H1 (cell line): Measurements from ENCODE around the gene AP3B2. TPM values are rescaled to one million over a fixed set of nuclear protein-coding genes. Genes with fewer than 3 reads are reported as not detected.

Source experiments
- CTCF ChIA-PET: fragments of 300-600 bp; sonication (Branson Sonifier 250); formaldehyde crosslinking; loops from one replicate; lab custom pipeline; 2021; ENCODE audit not compliant: partially characterized antibody; lab: Charles Lee
- POLR2A ChIA-PET: fragments of 300-600 bp; sonication (Branson Sonifier 250); formaldehyde crosslinking; loops from one replicate; lab custom pipeline; 2021; ENCODE audit warnings: inconsistent platforms; ENCODE audit not compliant: partially characterized antibody; lab: Charles Lee
- DNase-seq, 2 experiments: peaks; one replicate each; pipeline versions ENCODE4 v3.0.0 to v3.0.0-alpha.2; 2010 to 2022; ENCODE audit warnings: low spot score in 2 of 2, low read depth in 1 of 2, mixed read lengths in 1 of 2
- FAIRE-seq: peaks from 2 replicates; lab custom pipeline; 2011; peaks lifted over from hg19 to GRCh38; lab: Jason Lieb, UNC
- H2AFZ ChIP-seq: 2 replicates; pipeline ENCODE4 v1.8.1; 2012; ENCODE audit warnings: low read length, inconsistent platforms
- H2AK5ac ChIP-seq: 2 replicates; pipeline ENCODE4 v1.6.1; 2013; ENCODE audit warnings: low read depth, low read length
- H2BK120ac ChIP-seq: replicated peaks from 2 replicates; pipeline ENCODE3; 2013; ENCODE audit warnings: low read depth, low read length, inconsistent platforms
- H2BK12ac ChIP-seq: 2 replicates; pipeline ENCODE4 v1.6.1; 2013; ENCODE audit warnings: low read depth, low read length
- H2BK15ac ChIP-seq: 2 replicates; pipeline ENCODE4 v1.6.1; 2013; ENCODE audit warnings: low read length
- H2BK20ac ChIP-seq: 2 replicates; pipeline ENCODE4 v1.6.1; 2013; ENCODE audit warnings: low read length
- H2BK5ac ChIP-seq: 2 replicates; pipeline ENCODE4 v1.6.1; 2013; ENCODE audit warnings: low read depth, low read length
- H3K14ac ChIP-seq: 2 replicates; pipeline ENCODE4 v1.6.1; 2013; ENCODE audit warnings: inconsistent platforms; ENCODE audit not compliant: insufficient read length
- H3K18ac ChIP-seq: 2 replicates; pipeline ENCODE4 v1.6.1; 2013; ENCODE audit warnings: low read length; ENCODE audit errors: extremely low read depth
- H3K23ac ChIP-seq: 2 replicates; pipeline ENCODE4 v1.6.1; 2013; ENCODE audit warnings: inconsistent platforms; ENCODE audit not compliant: insufficient read length
- H3K23me2 ChIP-seq: 2 replicates; pipeline ENCODE4 v1.6.1; 2013; ENCODE audit warnings: low read depth, low read length
- H3K27ac ChIP-seq: 2 replicates; pipeline ENCODE4 v1.6.1; 2011; ENCODE audit warnings: low read depth, low read length, inconsistent platforms
- H3K27me3 ChIP-seq, 4 experiments: replicated peaks in 1 of 4; 1 replicate in 1 of 4; 2 replicates in 3 of 4; pipeline versions ENCODE4 v1.6.1 to v1.8.1; 2011 to 2013; ENCODE audit warnings: low read length in 3 of 4, mild to moderate bottlenecking in 3 of 4, inconsistent platforms in 2 of 4, mixed read lengths in 2 of 4, moderate library complexity in 1 of 4; ENCODE audit not compliant: control insufficient read depth in 3 of 4, insufficient read depth in 3 of 4; ENCODE audit errors: extremely low read depth in 1 of 4
- H3K36me3 ChIP-seq, 4 experiments: 2 replicates each; pipeline versions ENCODE4 v1.6.1 to v1.8.1; 2011 to 2013; ENCODE audit warnings: mild to moderate bottlenecking in 4 of 4, low read length in 3 of 4, moderate library complexity in 2 of 4, control low read depth in 1 of 4, inconsistent platforms in 1 of 4; ENCODE audit not compliant: insufficient read depth in 4 of 4, control insufficient read depth in 2 of 4
- H3K4ac ChIP-seq: replicated peaks from 2 replicates; pipeline ENCODE3; 2013; ENCODE audit warnings: low read length, low read depth, mixed read lengths, inconsistent platforms; ENCODE audit not compliant: insufficient read length
- H3K4me1 ChIP-seq, 4 experiments: replicated peaks in 1 of 4; 1 replicate in 1 of 4; 2 replicates in 3 of 4; pipeline versions ENCODE4 v1.6.1 to v1.8.1; 2011 to 2013; ENCODE audit warnings: low read length in 3 of 4, inconsistent platforms in 2 of 4, mixed read lengths in 1 of 4; ENCODE audit not compliant: insufficient read depth in 4 of 4, control insufficient read depth in 3 of 4
- H3K4me2 ChIP-seq, 2 experiments: 2 replicates each; pipeline versions ENCODE4 v1.6.1 to v1.8.1; 2011 to 2013; ENCODE audit warnings: low read depth in 2 of 2, low read length in 2 of 2, control low read depth in 1 of 2, inconsistent platforms in 1 of 2, mild to moderate bottlenecking in 1 of 2; ENCODE audit not compliant: insufficient read depth in 1 of 2
- H3K4me3 ChIP-seq, 4 experiments: fragments of 200-600, 300-600 bp in 1 of 4; sonication (generic), shearing (Covaris generic), sonication (Bioruptor Twin) in 1 of 4; 2 replicates each; pipeline versions ENCODE4 v1.5.1 to v1.8.1; 2011 to 2016; ENCODE audit warnings: low read length in 4 of 4, low read depth in 3 of 4, control low read depth in 2 of 4, inconsistent platforms in 2 of 4, mild to moderate bottlenecking in 2 of 4, mixed read lengths in 1 of 4, moderate library complexity in 1 of 4; ENCODE audit not compliant: insufficient read depth in 2 of 4; ENCODE audit errors: extremely low read depth in 1 of 4
- H3K56ac ChIP-seq: replicated peaks from 2 replicates; pipeline ENCODE3; 2013; ENCODE audit warnings: low read depth, mild to moderate bottlenecking, mixed read lengths, low read length, inconsistent platforms; ENCODE audit not compliant: insufficient read length
- H3K79me1 ChIP-seq: 2 replicates; pipeline ENCODE4 v1.6.1; 2013; ENCODE audit warnings: low read depth, low read length, control low read depth
- H3K79me2 ChIP-seq, 2 experiments: 2 replicates each; pipeline versions ENCODE4 v1.6.1 to v1.8.1; 2012 to 2013; ENCODE audit warnings: low read length in 2 of 2, mild to moderate bottlenecking in 2 of 2, inconsistent platforms in 1 of 2; ENCODE audit not compliant: insufficient read depth in 2 of 2, control insufficient read depth in 1 of 2
- H3K9ac ChIP-seq, 4 experiments: replicated peaks in 1 of 4; 1 replicate in 1 of 4; 2 replicates in 3 of 4; pipeline versions ENCODE4 v1.6.1 to v1.8.1; 2011 to 2013; ENCODE audit warnings: low read depth in 3 of 4, low read length in 3 of 4, control low read depth in 2 of 4, mild to moderate bottlenecking in 2 of 4, moderate library complexity in 2 of 4, inconsistent platforms in 1 of 4; ENCODE audit errors: extremely low read depth in 1 of 4
- H3K9me3 ChIP-seq, 2 experiments: 2 replicates each; pipeline versions ENCODE4 v1.6.1 to v1.8.1; 2012 to 2013; ENCODE audit warnings: mild to moderate bottlenecking in 2 of 2, moderate library complexity in 2 of 2, control low read depth in 1 of 2, inconsistent platforms in 1 of 2, low read depth in 1 of 2, low read length in 1 of 2, mixed read lengths in 1 of 2; ENCODE audit not compliant: insufficient read depth in 2 of 2
- H4K20me1 ChIP-seq, 2 experiments: replicated peaks in 1 of 2; 2 replicates each; pipeline versions ENCODE3 to v1.8.1; 2011 to 2013; ENCODE audit warnings: inconsistent platforms in 2 of 2, low read length in 2 of 2, mild to moderate bottlenecking in 1 of 2; ENCODE audit not compliant: insufficient read depth in 2 of 2, control insufficient read depth in 1 of 2
- H4K5ac ChIP-seq: 2 replicates; pipeline ENCODE4 v1.6.1; 2013; ENCODE audit warnings: low read length, low read depth, mixed read lengths, inconsistent platforms; ENCODE audit not compliant: insufficient read length
- H4K8ac ChIP-seq: 2 replicates; pipeline ENCODE4 v1.8.0; 2013; ENCODE audit warnings: mild to moderate bottlenecking, moderate library complexity, low read length, inconsistent platforms; ENCODE audit not compliant: insufficient read depth; ENCODE audit errors: extremely low read depth
- H4K91ac ChIP-seq: replicated peaks from 2 replicates; pipeline ENCODE3; 2013; ENCODE audit warnings: low read length, mixed read lengths, inconsistent platforms; ENCODE audit not compliant: insufficient read length
- CEBPB ChIP-seq: IDR thresholded peaks from 2 replicates; pipeline ENCODE4 v1.6.1; 2012; ENCODE audit warnings: low read depth, low read length
- CREB1 ChIP-seq: IDR thresholded peaks from 2 replicates; pipeline ENCODE4 v1.6.1; 2012; ENCODE audit warnings: inconsistent platforms
- E2F6 ChIP-seq: IDR thresholded peaks from 2 replicates; pipeline ENCODE4 v1.6.1; 2012; ENCODE audit warnings: inconsistent platforms
- HDAC2 ChIP-seq, 2 experiments: fragments of 300-600 bp in 1 of 2; sonication (generic) in 1 of 2; IDR thresholded peaks; 2 replicates each; pipeline ENCODE4 v1.6.1; 2011 to 2012; ENCODE audit warnings: low read depth in 2 of 2, low read length in 2 of 2, mild to moderate bottlenecking in 2 of 2, moderate library complexity in 2 of 2, borderline replicate concordance in 1 of 2, inconsistent platforms in 1 of 2
- KDM1A ChIP-seq: fragments of 200-600, 300-600 bp; sonication (generic); IDR thresholded peaks from 2 replicates; pipeline ENCODE4 v1.7.1; 2016; ENCODE audit warnings: mild to moderate bottlenecking, low read length, borderline replicate concordance
- PHF8 ChIP-seq: fragments of 200-600 bp; sonication (generic); conservative IDR thresholded peaks from 2 replicates; pipeline ENCODE4 v1.7.1; 2012; ENCODE audit warnings: low read depth, mild to moderate bottlenecking, inconsistent platforms, low read length, moderate library complexity
- RAD21 ChIP-seq, 2 experiments: IDR thresholded peaks in 1 of 2; conservative IDR thresholded peaks in 1 of 2; 2 replicates each; pipeline ENCODE4 v1.6.1; 2011; ENCODE audit warnings: low read depth in 2 of 2, low read length in 2 of 2, improper control_type of control experiment in 1 of 2, inconsistent platforms in 1 of 2, mild to moderate bottlenecking in 1 of 2, moderate library complexity in 1 of 2
- SIRT6 ChIP-seq: IDR thresholded peaks from one replicate; pipeline ENCODE4 v1.7.1; 2012; ENCODE audit warnings: low read length, inconsistent platforms
- USF2 ChIP-seq: IDR thresholded peaks from 2 replicates; pipeline ENCODE4 v1.6.1; 2011; ENCODE audit warnings: low read length, improper control_type of control experiment
- ZNF274 ChIP-seq: IDR thresholded peaks from 2 replicates; pipeline ENCODE4 v1.7.0; 2012; ENCODE audit warnings: low read length, borderline replicate concordance; ENCODE audit errors: extremely low read depth
- WGBS, 2 experiments: shearing (Covaris generic) in 1 of 2; methylation state at CpG; one replicate each; pipeline versions ENCODE4 v1.1.6 to v1.1.7; 2013 to 2015; ENCODE audit warnings: low lambda C conversion rate in 2 of 2, mixed read lengths in 2 of 2, inconsistent platforms in 1 of 2, low coverage in 1 of 2, missing lambda C conversion rate in 1 of 2; ENCODE audit not compliant: insufficient replicate concordance in 2 of 2, insufficient coverage in 1 of 2, insufficient read length in 1 of 2; ENCODE audit errors: extremely low coverage in 1 of 2, missing lambda C conversion rate in 1 of 2; 5-methylcytosine and 5-hydroxymethylcytosine counted together
- polyA plus RNA-seq, 7 experiments: library from polyadenylated mRNA; depleted of rRNA in 3 of 7; stranded (reverse) in 5 of 7; unstranded in 2 of 7; fragments of >200 nt in 5 of 7; fragments of 200-250 nt in 2 of 7; gene quantifications; 1 replicate in 5 of 7; 2 replicates in 1 of 7; 4 replicates in 1 of 7; pipeline versions ENCODE4 v1.2.1 to v1.2.3, GENCODE V29; 2011 to 2013; ENCODE audit warnings: missing spikeins in 2 of 7, mixed read lengths in 2 of 7
- total RNA-seq: library from RNA; stranded (reverse); fragmentation: NEBNext Ultra II Directional; extraction: Animal tissue kit (Norgen Biotek cat#: 25700); gene quantifications from 2 replicates; pipeline ENCODE4 v1.2.1, GENCODE V29; 2021

AP3B2 gene
- total and polyA plus RNA-seq, 2 of the 8 experiments (the other 6 are each of a cell fraction or from before 2014, with no cell fraction given) = 21.8 to 25.7 TPM

GRCh38 chr15:82697735-82698407, 11.8 kb downstream of the AP3B2 start:
- ChIA-PET CTCF (interaction anchor here (0.6 kb wide), 1 partner anchor 174 kb away, joined by 3 read pairs; no protein-coding TSS in a partner anchor), POLR2A (interaction anchor here (1.2 kb wide), 1 partner anchor 13 kb away, joined by 3 read pairs; no protein-coding TSS in a partner anchor)
- Histone ChIP-seq H3K4me3 (no peak overlapping the region), H2BK12ac (no peak overlapping the region), H3K79me2 (no peaks in the 10 kb centered on the region), H4K20me1 (peaks cover 0 to 6% of the 10 kb centered on the region in 2 experiments), H3K56ac (no peak overlapping the region), H3K36me3 (no peaks in the 10 kb centered on the region; a peak in 1 of 8 replicates), H2AK5ac (no peak overlapping the region), H3K27ac (no peak overlapping the region), H3K9me3 (no peaks in the 10 kb centered on the region), H2BK20ac (no peak overlapping the region), H3K4me1 (peaks cover 0 to 4% (median 0%) of the 10 kb centered on the region in 4 experiments; a peak in 3 of 7 replicates), H3K14ac (no peak overlapping the region), H2BK5ac (no peak overlapping the region), H3K4me2 (no peak overlapping the region), H3K4ac (no peak overlapping the region), H3K27me3 (no peaks in the 10 kb centered on the region)
- DNase-seq (no peak), FAIRE-seq (no peak)
- TF ChIP-seq SIRT6 (no peak), PHF8 (no peak), E2F6 (no peak), CEBPB (no peak), USF2 (no peak), ZNF274 (no peak), KDM1A (no peak), CREB1 (no peak), RAD21 (IDR thresholded peaks at IDR 0.05 in 1 of 2, conservative IDR thresholded peaks at IDR 0.05 in 1 of 2; ENCODE audit: low read depth in 2 of 2, low read length in 2 of 2) (no peak), HDAC2 (IDR thresholded peaks at IDR 0.05; ENCODE audit: borderline replicate concordance in 1 of 2, low read depth in 2 of 2, low read length in 2 of 2) (no peak)
- TF ChIP-seq, all 59 proteins: peak for 0
- no peak overlapping the region for H3K9ac ChIP-seq
- no peak overlapping the region for H4K91ac ChIP-seq
- H2BK15ac ChIP-seq = no peak overlapping the region
- H3K79me1 ChIP-seq = no peaks in the 10 kb centered on the region
- no peak overlapping the region for H2BK120ac ChIP-seq
- no peak overlapping the region for H4K5ac ChIP-seq
- no peak overlapping the region for H4K8ac ChIP-seq
- peaks cover 5% of the 10 kb centered on the region; the same call in 1 of the 2 replicates for H3K23me2 ChIP-seq
- no peak overlapping the region for H3K18ac ChIP-seq
- H2AFZ ChIP-seq = no peak overlapping the region
- no peak overlapping the region for H3K23ac ChIP-seq
- WGBS, 2 experiments = 87% methylated on average over 9 of the region's 9 CpGs; no CpG with 5 or more reads in 1 of the 2 experiments
